GM12878 (cell line): Measurements from ENCODE around the gene CPSF6. TPM values are rescaled to one million over a fixed set of nuclear protein-coding genes. Genes with fewer than 3 reads are reported as not detected.

Experiments
- ATF3 ChIP-seq: IDR thresholded peaks from 2 replicates; pipeline ENCODE4 v1.6.1; 2011; ENCODE audit warnings: low read depth, mild to moderate bottlenecking, low read length, moderate library complexity, borderline replicate concordance; ENCODE audit errors: extremely low read depth
- BCL11A ChIP-seq: IDR thresholded peaks from 2 replicates; pipeline ENCODE4 v1.6.1; 2011; ENCODE audit warnings: low read depth, low read length
- CUX1 ChIP-seq: IDR thresholded peaks from 2 replicates; pipeline ENCODE4 v1.6.1; 2012; ENCODE audit warnings: improper control_type of control experiment, low read depth, low read length; ENCODE audit not compliant: insufficient replicate concordance
- EP300 ChIP-seq, 2 experiments: fragments of 150-350 bp in 1 of 2; IDR thresholded peaks; 2 replicates each; pipeline ENCODE4 v1.6.1; 2011 to 2012; ENCODE audit warnings: low read depth in 2 of 2, low read length in 2 of 2, borderline replicate concordance in 1 of 2, improper control_type of control experiment in 1 of 2, inconsistent platforms in 1 of 2; ENCODE audit not compliant: control insufficient read depth in 1 of 2
- EZH2 ChIP-seq: IDR thresholded peaks from 2 replicates; pipeline ENCODE4 v1.6.1; 2012; ENCODE audit warnings: low read depth, mild to moderate bottlenecking, control low read depth, inconsistent platforms, low read length, borderline replicate concordance; ENCODE audit not compliant: control insufficient read depth
- FOS ChIP-seq: IDR thresholded peaks from 3 replicates; pipeline ENCODE4 v1.6.1; 2011; ENCODE audit warnings: borderline replicate concordance; ENCODE audit not compliant: insufficient read length; ENCODE audit errors: extremely low read depth
- MYC ChIP-seq: IDR thresholded peaks from 2 replicates; pipeline ENCODE4 v1.6.1; 2011; ENCODE audit warnings: mild to moderate bottlenecking, low read length, moderate library complexity, inconsistent platforms; ENCODE audit not compliant: insufficient read depth, insufficient replicate concordance, insufficient read length, severe bottlenecking
- NFXL1 ChIP-seq: fragments of 450-650 bp; IDR thresholded peaks from 2 replicates; pipeline ENCODE4 v1.6.1; 2017; ENCODE audit warnings: antibody characterized with exemption, mild to moderate bottlenecking, borderline replicate concordance
- NR2C2 ChIP-seq: IDR thresholded peaks from 2 replicates; pipeline ENCODE4 v1.6.1; 2011; ENCODE audit warnings: borderline replicate concordance, low read depth; ENCODE audit not compliant: control insufficient read depth, insufficient read length
- POLR2AphosphoS2 ChIP-seq: IDR thresholded peaks from 2 replicates; pipeline ENCODE4 v1.6.1; 2011; ENCODE audit warnings: low read depth, mild to moderate bottlenecking, low read length, improper control_type of control experiment, moderate library complexity
- RAD21 ChIP-seq: IDR thresholded peaks from 2 replicates; pipeline ENCODE4 v1.6.1; 2011; ENCODE audit warnings: mild to moderate bottlenecking, low read depth, low read length, moderate library complexity; ENCODE audit not compliant: insufficient read depth
- RB1 ChIP-seq: fragments of 450-650 bp; formaldehyde crosslinking; IDR thresholded peaks from 2 replicates; pipeline ENCODE4 v1.6.1; 2017; ENCODE audit warnings: mild to moderate bottlenecking, borderline replicate concordance
- SMARCA5 ChIP-seq: fragments of 450-650 bp; IDR thresholded peaks from 2 replicates; pipeline ENCODE4 v1.6.1; 2017; ENCODE audit warnings: mild to moderate bottlenecking
- SMC3 ChIP-seq: IDR thresholded peaks from 2 replicates; pipeline ENCODE4 v1.6.1; 2011; ENCODE audit warnings: low read length, improper control_type of control experiment, borderline replicate concordance
- STAT1 ChIP-seq: fragments of 450-650 bp; conservative IDR thresholded peaks from 2 replicates; pipeline ENCODE4 v1.6.1; 2014; ENCODE audit warnings: antibody characterized with exemption, mild to moderate bottlenecking
- SUPT20H ChIP-seq: IDR thresholded peaks from 2 replicates; pipeline ENCODE4 v1.6.1; 2011; ENCODE audit warnings: low read depth, mild to moderate bottlenecking, low read length, moderate library complexity, borderline replicate concordance; ENCODE audit not compliant: control insufficient read depth
- ZBTB11 ChIP-seq: fragments of 450-650 bp; formaldehyde crosslinking; IDR thresholded peaks from 2 replicates; pipeline ENCODE4 v1.5.0; 2022; ENCODE audit warnings: mild to moderate bottlenecking, missing genetic modification characterization
- ZNF207 ChIP-seq: fragments of 450-650 bp; IDR thresholded peaks from 2 replicates; pipeline ENCODE4 v1.6.1; 2014; ENCODE audit warnings: antibody characterized with exemption, mild to moderate bottlenecking, borderline replicate concordance
- ZNF24 ChIP-seq: fragments of 450-650 bp; IDR thresholded peaks from 2 replicates; pipeline ENCODE4 v1.6.1; 2017; ENCODE audit warnings: antibody characterized with exemption, mild to moderate bottlenecking
- ZNF384 ChIP-seq: IDR thresholded peaks from 2 replicates; pipeline ENCODE4 v1.6.1; 2012; ENCODE audit warnings: low read depth, mild to moderate bottlenecking, low read length, improper control_type of control experiment, borderline replicate concordance
- polyA plus RNA-seq, 11 experiments: library from polyadenylated mRNA; depleted of rRNA in 4 of 11; unstranded in 6 of 11; stranded (reverse) in 5 of 11; fragments of >200 nt; fragmentation: Nextera tagmentation in 4 of 11; fragmentation: Illumina TruSeq in 1 of 11; extraction: Ambion mirVana in 4 of 11; extraction: Trizol in 1 of 11; gene quantifications; 1 replicate in 1 of 11; 2 replicates in 10 of 11; pipeline versions ENCODE4 v1.2.1 to v1.2.3, GENCODE V29; 2011 to 2016; ENCODE audit warnings: inconsistent platforms in 2 of 11, missing spikeins in 2 of 11, low read depth in 1 of 11
- total RNA-seq, 4 experiments: library from RNA; depleted of rRNA in 3 of 4; stranded (reverse); fragments of >200 nt in 3 of 4; fragmentation: Illumina TruSeq in 1 of 4; extraction: Trizol in 1 of 4; gene quantifications; 2 replicates each; pipeline versions ENCODE4 v1.2.1 to v1.2.3, GENCODE V29; 2013 to 2021

Gene CPSF6
- total and polyA plus RNA-seq, 10 of the 15 experiments (the other 5 are each of a cell fraction or from before 2014, with no cell fraction given), result 40.9 to 150 (median 79.1) TPM

- TF ChIP-seq STAT1 (no peak), RAD21 (peak; percentile 76), ZNF207 (no peak), ZBTB11 (CRISPR knock-in tag) (no peak), MYC (no peak), ZNF24 (no peak), CUX1 (no peak), ZNF384 (peak; percentile 71), SUPT20H (no peak), EZH2 (no peak), BCL11A (no peak), ATF3 (no peak), RB1 (no peak), POLR2AphosphoS2 (no peak), NR2C2 (no peak), NFXL1 (no peak), FOS (no peak), SMARCA5 (no peak), SMC3 (peak; percentile 73; the same call in 1 of the 2 replicates), EP300 (IDR thresholded peaks at IDR 0.05; ENCODE audit: borderline replicate concordance in 1 of 2, control insufficient read depth in 1 of 2, low read depth in 2 of 2, low read length in 2 of 2) (no peak)
These were observed 14.7 kb downstream of the CPSF6 start (continued) for GRCh38 chr12:69254046-69254445.
